ENCODE measurements around the gene CCDC148. TPM values are rescaled to one million over a fixed set of nuclear protein-coding genes. Genes with fewer than 3 reads are reported as not detected.

CCDC148 gene
- total and polyA plus RNA-seq, 2 experiments from 2014 or later = 1.2 to 1.8 TPM

DNA sequence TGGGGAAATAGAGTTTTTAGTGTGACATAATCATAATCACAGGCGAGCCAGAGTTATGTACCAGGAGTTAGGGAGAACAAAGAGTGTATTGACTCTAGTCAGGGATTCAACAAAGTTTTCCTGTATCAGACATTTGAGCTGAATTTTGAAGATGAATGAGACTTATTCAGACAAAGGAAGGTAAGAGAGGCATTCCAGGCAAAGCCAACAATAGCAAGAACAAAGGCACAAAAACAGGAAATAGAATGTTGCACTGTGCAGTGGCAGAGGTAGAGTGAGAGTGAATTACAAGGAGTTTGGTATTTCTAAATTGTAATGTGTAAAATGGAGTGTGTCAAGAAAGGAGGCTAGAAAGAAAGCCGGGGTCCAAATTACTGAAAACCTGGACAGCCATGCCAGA, 156.2 kb downstream of the CCDC148 start:
- Histone ChIP-seq H3K4me2 (no peak overlapping the region), H4K20me1 (replicated peaks; ENCODE audit: insufficient read depth) (no peaks in the 10 kb centered on the region), H3K36me3 (ENCODE audit: insufficient read depth) (no peaks in the 10 kb centered on the region), H3K4me1 (ENCODE audit: insufficient read depth) (no peaks in the 10 kb centered on the region), H2AFZ (no peak overlapping the region), H3K27ac (ENCODE audit: low read depth) (no peak overlapping the region), H3K79me2 (replicated peaks; ENCODE audit: insufficient read depth) (no peaks in the 10 kb centered on the region), H3K27me3 (ENCODE audit: insufficient read depth) (no peaks in the 10 kb centered on the region), H3K4me3 (no peak overlapping the region), H3K9me2 (ENCODE audit: insufficient read depth) (peaks cover 5% of the 10 kb centered on the region; the same call in 1 of the 2 replicates), H3F3A (replicated peaks; ENCODE audit: low read depth) (no peaks in the 10 kb centered on the region)
- Mint-ChIP-seq H3K36me3 (ENCODE audit: low read depth) (no peaks in the 10 kb centered on the region), H3K27me3 (ENCODE audit: insufficient read depth, low read depth, poor library complexity) (peaks cover 3% of the 10 kb centered on the region), H3K27ac (no peak overlapping the region), H3K4me1 (no peaks in the 10 kb centered on the region), H3K4me3 (no peak overlapping the region), H3K9me3 (peaks cover 4% of the 10 kb centered on the region; the same call in 1 of the 3 replicates)
- TF ChIP-seq EZH2 (IDR thresholded peaks at IDR 0.05; ENCODE audit: low read depth, unreplicated experiment) (no peak), ZNF331 (CRISPR knock-in tag; IDR thresholded peaks at IDR 0.05; ENCODE audit: low read depth) (no peak), ZNF462 (CRISPR knock-in tag; IDR thresholded peaks at IDR 0.05) (no peak), ZNF114 (CRISPR knock-in tag; IDR thresholded peaks at IDR 0.05) (no peak), CREB1 (CRISPR knock-in tag; IDR thresholded peaks at IDR 0.05; ENCODE audit: low read depth) (no peak), EZH2phosphoT487 (IDR thresholded peaks at IDR 0.05; ENCODE audit: unreplicated experiment) (no peak), NANOG (IDR thresholded peaks at IDR 0.05; ENCODE audit: borderline replicate concordance) (no peak), STAT1 (IDR thresholded peaks at IDR 0.05; ENCODE audit: unreplicated experiment) (no peak), JUNB (IDR thresholded peaks at IDR 0.05; ENCODE audit: unreplicated experiment) (no peak), POLR2AphosphoS5 (IDR thresholded peaks at IDR 0.05; ENCODE audit: low read depth) (no peak), CTCF (conservative IDR thresholded peaks at IDR 0.05; ENCODE audit: low read depth in 2 of 2) (no peak)
- TF ChIP-seq, protein P1, sequence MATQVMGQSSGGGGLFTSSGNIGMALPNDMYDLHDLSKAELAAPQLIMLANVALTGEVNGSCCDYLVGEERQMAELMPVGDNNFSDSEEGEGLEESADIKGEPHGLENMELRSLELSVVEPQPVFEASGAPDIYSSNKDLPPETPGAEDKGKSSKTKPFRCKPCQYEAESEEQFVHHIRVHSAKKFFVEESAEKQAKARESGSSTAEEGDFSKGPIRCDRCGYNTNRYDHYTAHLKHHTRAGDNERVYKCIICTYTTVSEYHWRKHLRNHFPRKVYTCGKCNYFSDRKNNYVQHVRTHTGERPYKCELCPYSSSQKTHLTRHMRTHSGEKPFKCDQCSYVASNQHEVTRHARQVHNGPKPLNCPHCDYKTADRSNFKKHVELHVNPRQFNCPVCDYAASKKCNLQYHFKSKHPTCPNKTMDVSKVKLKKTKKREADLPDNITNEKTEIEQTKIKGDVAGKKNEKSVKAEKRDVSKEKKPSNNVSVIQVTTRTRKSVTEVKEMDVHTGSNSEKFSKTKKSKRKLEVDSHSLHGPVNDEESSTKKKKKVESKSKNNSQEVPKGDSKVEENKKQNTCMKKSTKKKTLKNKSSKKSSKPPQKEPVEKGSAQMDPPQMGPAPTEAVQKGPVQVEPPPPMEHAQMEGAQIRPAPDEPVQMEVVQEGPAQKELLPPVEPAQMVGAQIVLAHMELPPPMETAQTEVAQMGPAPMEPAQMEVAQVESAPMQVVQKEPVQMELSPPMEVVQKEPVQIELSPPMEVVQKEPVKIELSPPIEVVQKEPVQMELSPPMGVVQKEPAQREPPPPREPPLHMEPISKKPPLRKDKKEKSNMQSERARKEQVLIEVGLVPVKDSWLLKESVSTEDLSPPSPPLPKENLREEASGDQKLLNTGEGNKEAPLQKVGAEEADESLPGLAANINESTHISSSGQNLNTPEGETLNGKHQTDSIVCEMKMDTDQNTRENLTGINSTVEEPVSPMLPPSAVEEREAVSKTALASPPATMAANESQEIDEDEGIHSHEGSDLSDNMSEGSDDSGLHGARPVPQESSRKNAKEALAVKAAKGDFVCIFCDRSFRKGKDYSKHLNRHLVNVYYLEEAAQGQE (IDR thresholded peaks at IDR 0.05; ENCODE audit: unreplicated experiment) = no peak
- TF ChIP-seq, protein P2, sequence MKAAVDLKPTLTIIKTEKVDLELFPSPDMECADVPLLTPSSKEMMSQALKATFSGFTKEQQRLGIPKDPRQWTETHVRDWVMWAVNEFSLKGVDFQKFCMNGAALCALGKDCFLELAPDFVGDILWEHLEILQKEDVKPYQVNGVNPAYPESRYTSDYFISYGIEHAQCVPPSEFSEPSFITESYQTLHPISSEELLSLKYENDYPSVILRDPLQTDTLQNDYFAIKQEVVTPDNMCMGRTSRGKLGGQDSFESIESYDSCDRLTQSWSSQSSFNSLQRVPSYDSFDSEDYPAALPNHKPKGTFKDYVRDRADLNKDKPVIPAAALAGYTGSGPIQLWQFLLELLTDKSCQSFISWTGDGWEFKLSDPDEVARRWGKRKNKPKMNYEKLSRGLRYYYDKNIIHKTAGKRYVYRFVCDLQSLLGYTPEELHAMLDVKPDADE (IDR thresholded peaks at IDR 0.05) = no peak
- no peak for ATAC-seq
- DNase-seq (ENCODE audit: low spot score) = no peak

Data from GM23338 (cell line).